Calu3 (cell line): ENCODE measurements around the gene TYRO3. TPM values are rescaled to one million over a fixed set of nuclear protein-coding genes. Genes with fewer than 3 reads are reported as not detected.

Source experiments
- BruUV-seq: library from RNA; stranded (reverse); fragments of 400-500 nt; replicated peaks from 2 replicates; lab custom pipeline; 2021; lab: Mats Ljungman, UMichigan
- CTCF ChIA-PET: fragments of 300-600 bp; sonication (Branson Sonifier 250); formaldehyde crosslinking; loops from one replicate; lab custom pipeline; 2022; ENCODE audit warnings: antibody characterized with exemption; lab: Charles Lee
- DNase-seq: peaks from one replicate; pipeline ENCODE4 v3.0.0; 2022
- H3K27ac Mint-ChIP-seq: one replicate; pipeline ENCODE4 v1.8.0; 2022; ENCODE audit warnings: mixed read lengths; ENCODE audit not compliant: unreplicated experiment
- H3K27me3 Mint-ChIP-seq: one replicate; pipeline ENCODE4 v1.8.0; 2022; ENCODE audit warnings: mixed read lengths; ENCODE audit not compliant: unreplicated experiment
- H3K36me3 Mint-ChIP-seq: one replicate; pipeline ENCODE4 v1.8.0; 2022; ENCODE audit warnings: mild to moderate bottlenecking, moderate library complexity, mixed read lengths; ENCODE audit not compliant: insufficient read depth, unreplicated experiment
- H3K4me1 Mint-ChIP-seq: one replicate; pipeline ENCODE4 v1.8.0; 2022; ENCODE audit warnings: mild to moderate bottlenecking, low read depth, mixed read lengths; ENCODE audit not compliant: unreplicated experiment
- H3K4me3 Mint-ChIP-seq: one replicate; pipeline ENCODE4 v1.8.0; 2022; ENCODE audit warnings: mild to moderate bottlenecking, low read depth, moderate library complexity, mixed read lengths; ENCODE audit not compliant: unreplicated experiment
- H3K9me3 Mint-ChIP-seq: one replicate; pipeline ENCODE4 v1.8.0; 2022; ENCODE audit warnings: low read depth, mixed read lengths; ENCODE audit not compliant: unreplicated experiment
- intact Hi-C: fragments of 100-400 bp; cut with micrococcal nuclease; formaldehyde crosslinking; loops from one replicate; pipeline ENCODE4 v1.10.0; 2022; ENCODE audit not compliant: unreplicated experiment
- total RNA-seq: library from RNA; stranded (reverse); gene quantifications from 2 replicates; pipeline ENCODE4 v1.2.3, GENCODE V29; 2022
- TF ChIP-seq, protein P1 (sequence below): fragments of 200-600 bp; IDR thresholded peaks from one replicate; pipeline ENCODE4 v1.8.0; 2022; ENCODE audit warnings: antibody characterized with exemption; ENCODE audit not compliant: unreplicated experiment

Gene TYRO3
- total RNA-seq, 1 experiment from 2014 or later, result 8.1 TPM

DNA sequence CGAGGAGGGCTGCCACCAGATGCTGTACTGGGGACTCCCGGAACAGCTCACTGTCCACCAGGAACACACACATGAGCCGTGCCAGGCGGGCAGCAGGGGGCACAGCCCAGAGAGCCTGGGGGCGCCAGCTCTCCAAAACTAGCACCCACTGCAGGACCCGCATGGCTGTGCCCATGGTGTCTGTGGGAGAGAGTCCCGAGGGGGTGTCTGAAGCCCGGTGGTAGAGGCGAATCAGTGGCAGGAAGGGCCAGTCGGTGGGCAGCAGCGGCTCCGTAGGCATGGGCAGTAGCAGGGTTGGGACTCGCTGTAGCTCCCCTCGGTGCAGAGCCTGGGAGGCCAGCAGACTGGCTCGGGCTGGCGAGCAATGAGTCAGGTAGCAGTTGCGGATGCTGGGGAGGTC lies 38.4 kb upstream of the TYRO3 start:
- no peak for DNase-seq
- no peaks in the 10 kb centered on the region for H3K4me1 Mint-ChIP-seq
- H3K27ac Mint-ChIP-seq, result no peak overlapping the region
- TF ChIP-seq, protein P1, sequence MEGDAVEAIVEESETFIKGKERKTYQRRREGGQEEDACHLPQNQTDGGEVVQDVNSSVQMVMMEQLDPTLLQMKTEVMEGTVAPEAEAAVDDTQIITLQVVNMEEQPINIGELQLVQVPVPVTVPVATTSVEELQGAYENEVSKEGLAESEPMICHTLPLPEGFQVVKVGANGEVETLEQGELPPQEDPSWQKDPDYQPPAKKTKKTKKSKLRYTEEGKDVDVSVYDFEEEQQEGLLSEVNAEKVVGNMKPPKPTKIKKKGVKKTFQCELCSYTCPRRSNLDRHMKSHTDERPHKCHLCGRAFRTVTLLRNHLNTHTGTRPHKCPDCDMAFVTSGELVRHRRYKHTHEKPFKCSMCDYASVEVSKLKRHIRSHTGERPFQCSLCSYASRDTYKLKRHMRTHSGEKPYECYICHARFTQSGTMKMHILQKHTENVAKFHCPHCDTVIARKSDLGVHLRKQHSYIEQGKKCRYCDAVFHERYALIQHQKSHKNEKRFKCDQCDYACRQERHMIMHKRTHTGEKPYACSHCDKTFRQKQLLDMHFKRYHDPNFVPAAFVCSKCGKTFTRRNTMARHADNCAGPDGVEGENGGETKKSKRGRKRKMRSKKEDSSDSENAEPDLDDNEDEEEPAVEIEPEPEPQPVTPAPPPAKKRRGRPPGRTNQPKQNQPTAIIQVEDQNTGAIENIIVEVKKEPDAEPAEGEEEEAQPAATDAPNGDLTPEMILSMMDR, result no peak
- peaks cover 21% of the 10 kb centered on the region for H3K36me3 Mint-ChIP-seq
- CTCF ChIA-PET, result interaction anchor here (0.6 kb wide), 1 partner anchor 11 kb away, joined by 4 read pairs; no protein-coding TSS in a partner anchor
- no peak overlapping the region for H3K4me3 Mint-ChIP-seq
- no TSS peak for BruUV-seq
- intact Hi-C loops, result no loop called here
- H3K27me3 Mint-ChIP-seq, result no peaks in the 10 kb centered on the region
- H3K9me3 Mint-ChIP-seq, result no peaks in the 10 kb centered on the region

DNA sequence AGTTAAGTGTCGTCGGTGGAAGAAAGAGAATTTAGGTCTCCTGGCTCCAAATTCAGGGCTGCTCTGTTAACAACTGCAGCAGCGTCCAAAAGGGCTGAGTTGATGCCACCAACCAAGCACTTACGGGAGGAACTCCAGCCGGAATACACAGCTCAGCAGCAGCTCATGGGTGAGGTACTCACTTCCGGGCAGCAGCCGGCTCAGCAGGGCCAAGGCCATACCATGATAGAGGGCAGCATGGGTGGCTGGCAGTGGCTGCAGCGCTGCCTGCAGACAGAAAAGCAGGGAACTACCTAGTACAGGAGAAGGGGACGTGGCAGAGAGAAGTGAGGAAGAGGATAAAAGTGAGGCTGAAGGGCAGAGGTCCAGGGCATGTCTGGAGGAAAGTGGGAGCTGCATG lies 37.4 kb upstream of the TYRO3 start:
- no peaks in the 10 kb centered on the region for H3K4me1 Mint-ChIP-seq
- DNase-seq, result no peak
- no peaks in the 10 kb centered on the region for H3K27me3 Mint-ChIP-seq
- BruUV-seq, result no TSS peak
- peaks cover 22% of the 10 kb centered on the region for H3K36me3 Mint-ChIP-seq
- TF ChIP-seq, protein P1, result no peak
- H3K27ac Mint-ChIP-seq, result no peak overlapping the region
- intact Hi-C loops, result no loop called here
- H3K4me3 Mint-ChIP-seq, result no peak overlapping the region
- H3K9me3 Mint-ChIP-seq, result no peaks in the 10 kb centered on the region
- CTCF ChIA-PET, result no interaction called here

DNA sequence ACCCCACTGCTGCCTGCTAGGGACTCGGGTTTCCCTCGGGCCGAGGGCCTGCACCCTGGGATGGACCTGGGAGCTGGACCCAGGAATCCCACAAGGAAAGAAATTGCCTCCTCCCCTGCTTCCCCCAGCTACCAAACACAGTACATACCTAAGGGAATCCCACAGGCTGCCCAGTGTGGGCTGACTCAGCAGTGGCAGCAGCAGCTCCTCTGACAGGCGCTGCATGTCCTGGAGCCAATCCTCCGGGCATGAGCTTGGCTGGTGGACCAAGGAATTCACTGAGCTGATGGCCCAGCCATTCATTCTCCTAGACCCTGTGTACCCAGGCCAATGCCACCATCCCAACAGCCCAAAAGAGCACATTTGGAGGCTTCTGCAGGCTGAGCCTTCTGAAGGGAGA lies 35.9 kb upstream of the TYRO3 start:
- TF ChIP-seq, protein P1, result no peak
- H3K4me1 Mint-ChIP-seq, result no peaks in the 10 kb centered on the region
- no peaks in the 10 kb centered on the region for H3K27me3 Mint-ChIP-seq
- intact Hi-C loops, result no loop called here
- no peak for DNase-seq
- no peak overlapping the region for H3K27ac Mint-ChIP-seq
- no TSS peak for BruUV-seq
- H3K36me3 Mint-ChIP-seq, result peaks cover 12% of the 10 kb centered on the region
- no peaks in the 10 kb centered on the region for H3K9me3 Mint-ChIP-seq
- CTCF ChIA-PET, result no interaction called here
- no peak overlapping the region for H3K4me3 Mint-ChIP-seq

DNA sequence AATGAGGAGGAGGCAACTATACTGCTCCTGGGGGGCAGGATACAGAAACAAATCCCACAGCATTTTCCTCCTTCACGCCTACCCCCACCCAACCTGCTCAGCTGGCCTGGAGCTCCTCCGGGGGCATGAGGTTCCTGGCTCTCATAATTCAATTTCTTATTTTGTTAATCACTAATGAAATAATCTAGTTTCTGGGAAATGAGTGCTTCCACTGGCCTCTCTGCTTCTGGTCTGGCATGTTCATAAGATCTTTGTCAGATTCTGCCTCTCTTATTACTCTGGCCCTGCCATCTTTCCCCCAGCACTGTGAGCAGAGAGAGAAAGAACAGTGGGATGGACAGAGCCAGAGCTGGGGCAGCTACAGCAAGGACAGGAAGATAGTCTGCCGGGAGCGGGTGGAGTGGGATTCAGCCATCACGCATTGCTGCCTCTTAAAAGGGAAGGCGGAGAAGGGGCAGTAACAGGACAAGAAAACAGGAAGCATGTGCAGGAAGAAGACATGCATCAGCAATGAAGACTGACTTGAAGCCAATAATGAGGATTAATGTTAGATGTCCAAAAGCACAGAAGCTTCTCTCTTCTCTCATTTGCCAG lies 28.6 kb upstream of the TYRO3 start:
- TF ChIP-seq, protein P1, result no peak
- H3K4me1 Mint-ChIP-seq, result no peaks in the 10 kb centered on the region
- intact Hi-C loops, result no loop called here
- DNase-seq, result no peak
- H3K9me3 Mint-ChIP-seq, result no peaks in the 10 kb centered on the region
- BruUV-seq, result no TSS peak
- CTCF ChIA-PET, result no interaction called here
- H3K36me3 Mint-ChIP-seq, result peaks cover 9% of the 10 kb centered on the region
- H3K4me3 Mint-ChIP-seq, result no peak overlapping the region
- H3K27ac Mint-ChIP-seq, result no peak overlapping the region
- no peaks in the 10 kb centered on the region for H3K27me3 Mint-ChIP-seq
